SW480 (cell line): ENCODE results near the gene TERC.
A peak's percentile ranks its signal among the peaks of the same experiment; 100 is the strongest.
"Not testable (repeated sequence)": the region's sequence is repeated elsewhere in the genome, so short reads cannot be mapped to it uniquely, and the experiment has no call there.

Source experiments
- DNase-seq: peaks from one replicate; pipeline ENCODE4 v3.0.0-alpha.2; 2016; ENCODE audit warnings: low spot score

TERC gene

GRCh38 chr3:169771497-169772304 lies 6.8 kb upstream of the TERC start:
- DNase-seq, result peak; percentile 87

GRCh38 chr3:169769287-169770181 lies 4.7 kb upstream of the TERC start, which contains the start of gene ACTRT3:
TSS of gene ACTRT3 (minus strand) at chr3:169769561. CDS start at chr3:169769520, 41 bp downstream.
- DNase-seq, result peak; percentile 82

GRCh38 chr3:169764312-169764881 lies 463 bp downstream of the TERC start:
- peak; percentile 72 for DNase-seq

- DNase-seq, result no peak
Observed at GRCh38 chr3:169760479-169760878, 4.4 kb downstream of the TERC start.

- no peak for DNase-seq
Observed at GRCh38 chr3:169759256-169759655, 5.6 kb downstream of the TERC start.

- no peak for DNase-seq
Observed at GRCh38 chr3:169758359-169758994, 6.4 kb downstream of the TERC start.

GRCh38 chr3:169755488-169755887 lies 9.4 kb downstream of the TERC start:
- no peak for DNase-seq

- no peak for DNase-seq
Observed at GRCh38 chr3:169754711-169755110, 10.1 kb downstream of the TERC start.

GRCh38 chr3:169751875-169752274 lies 13.0 kb downstream of the TERC start:
- no peak for DNase-seq

GRCh38 chr3:169750665-169751064 lies 14.2 kb downstream of the TERC start:
- DNase-seq, result no peak

GRCh38 chr3:169748670-169749069 lies 16.2 kb downstream of the TERC start:
- DNase-seq, result peak; percentile 87

GRCh38 chr3:169746924-169747323 lies 17.9 kb downstream of the TERC start:
- no peak for DNase-seq

GRCh38 chr3:169744366-169745054 lies 20.4 kb downstream of the TERC start:
- DNase-seq, result peak; percentile 50

GRCh38 chr3:169739067-169739466 lies 25.8 kb downstream of the TERC start:
- no peak for DNase-seq

- not testable (repeated sequence) for DNase-seq
Observed at GRCh38 chr3:169731857-169732256, 33.0 kb downstream of the TERC start.

- no peak for DNase-seq
Observed at GRCh38 chr3:169722724-169723123, 42.1 kb downstream of the TERC start.

GRCh38 chr3:169718415-169718814 lies 46.4 kb downstream of the TERC start:
- not testable (repeated sequence) for DNase-seq
